Pericardium fibroblast (primary cell): ENCODE measurements around the gene MRGPRF. TPM values are rescaled to one million over a fixed set of nuclear protein-coding genes. Genes with fewer than 3 reads are reported as not detected.

Experiments used
- total RNA-seq: library from RNA; depleted of rRNA; stranded (reverse); fragments of >200 nt; gene quantifications from 2 replicates; pipeline ENCODE4 v1.2.3, GENCODE V29; 2015

Gene MRGPRF, protein sequence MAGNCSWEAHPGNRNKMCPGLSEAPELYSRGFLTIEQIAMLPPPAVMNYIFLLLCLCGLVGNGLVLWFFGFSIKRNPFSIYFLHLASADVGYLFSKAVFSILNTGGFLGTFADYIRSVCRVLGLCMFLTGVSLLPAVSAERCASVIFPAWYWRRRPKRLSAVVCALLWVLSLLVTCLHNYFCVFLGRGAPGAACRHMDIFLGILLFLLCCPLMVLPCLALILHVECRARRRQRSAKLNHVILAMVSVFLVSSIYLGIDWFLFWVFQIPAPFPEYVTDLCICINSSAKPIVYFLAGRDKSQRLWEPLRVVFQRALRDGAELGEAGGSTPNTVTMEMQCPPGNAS
- 24.3 and 39.7 TPM in 2 replicates for total RNA-seq

DNA sequence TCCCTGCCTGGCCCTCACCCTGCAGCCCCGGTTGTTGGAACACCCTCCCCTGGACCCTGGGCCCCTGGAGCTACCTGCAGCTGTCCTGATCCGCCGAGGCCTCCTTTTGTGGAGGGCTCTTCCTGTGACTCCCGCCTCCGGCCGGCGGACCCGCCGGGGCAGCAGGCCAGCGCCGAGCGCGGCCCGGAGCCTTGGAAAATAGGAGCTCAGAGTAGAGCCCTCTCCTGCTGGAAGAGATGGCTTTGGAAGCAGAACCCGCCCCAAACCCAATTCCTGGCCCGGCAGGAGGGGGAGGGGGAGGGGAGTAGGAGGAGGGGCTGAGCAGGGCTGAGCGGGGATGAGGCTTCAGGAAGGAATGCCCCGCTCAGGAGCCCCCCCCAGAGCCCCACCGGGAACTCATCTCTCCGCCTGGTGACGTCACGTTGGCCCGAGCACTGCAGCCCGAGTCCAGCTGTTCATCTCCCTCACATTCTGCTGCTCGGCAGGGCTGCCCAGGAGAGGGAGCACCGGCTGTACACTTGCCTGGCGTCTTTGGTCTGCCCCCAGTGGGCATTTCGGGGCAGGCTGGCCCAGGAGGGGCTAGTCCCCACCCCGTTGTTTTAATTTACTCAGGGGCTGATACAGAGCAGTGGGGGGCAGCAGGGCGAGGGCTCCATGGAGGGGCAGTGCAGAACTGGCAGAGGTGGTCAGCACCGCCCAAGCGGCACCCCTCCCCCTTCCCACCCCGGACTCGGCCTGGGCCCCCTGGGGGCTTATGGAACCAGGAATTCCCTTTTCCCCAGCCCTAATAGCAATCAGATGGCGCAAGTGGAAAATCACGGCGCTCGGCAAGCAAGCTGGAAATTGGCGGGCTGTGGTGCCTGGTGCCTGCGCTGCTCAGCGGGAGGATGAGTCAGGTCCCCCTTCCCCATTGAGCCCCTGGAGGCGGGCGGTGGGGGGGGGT, at the start of gene MRGPRF:
Gene MRGPRF, minus strand, starts transcription at position 238 of the 943 bp plus-strand sequence. CDS start 3,345 bp downstream, outside the sequence.

DNA sequence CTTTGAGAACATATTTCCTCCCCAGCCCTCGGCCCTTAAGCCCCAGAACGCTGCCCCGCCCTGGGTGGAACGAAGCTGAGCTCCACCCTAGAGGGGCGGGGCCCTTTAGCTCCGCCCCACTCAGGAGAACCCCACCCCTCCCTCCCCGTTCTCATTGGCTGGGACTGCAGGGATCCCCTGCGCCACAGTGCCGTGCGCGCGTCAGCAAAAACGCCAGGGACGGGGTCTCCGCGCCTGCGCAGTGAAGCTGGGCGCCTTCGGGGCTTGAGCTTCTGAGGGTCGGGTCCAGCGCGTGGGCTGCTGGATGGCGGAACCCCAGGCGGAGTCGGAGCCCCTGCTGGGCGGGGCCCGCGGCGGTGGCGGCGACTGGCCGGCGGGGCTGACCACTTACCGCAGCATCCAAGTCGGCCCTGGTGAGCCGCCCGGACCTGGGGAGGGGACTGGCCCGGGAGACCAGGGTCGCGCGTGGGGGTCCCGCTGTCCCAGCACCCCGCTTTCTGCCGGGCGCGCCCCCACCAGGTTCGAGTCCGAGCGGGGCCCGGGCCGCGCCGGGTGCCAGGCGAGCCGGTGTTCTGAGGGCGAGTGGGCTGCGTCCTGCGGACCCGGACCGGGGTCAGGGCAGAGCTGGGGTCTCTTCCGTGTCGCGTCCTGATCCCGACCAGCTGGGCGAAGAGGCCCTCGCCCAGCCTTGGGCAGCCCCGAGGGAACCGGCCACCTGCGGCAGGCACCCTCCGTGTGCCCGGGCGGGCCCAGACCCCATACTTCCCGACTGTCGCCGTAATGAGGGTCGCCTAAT, 35.8 kb upstream of the MRGPRF start, which contains the start of gene TPCN2:
Gene TPCN2, plus strand, starts transcription at position 239 of the 796 bp plus-strand sequence. Its CDS starts 66 bp downstream, at position 305.

DNA sequence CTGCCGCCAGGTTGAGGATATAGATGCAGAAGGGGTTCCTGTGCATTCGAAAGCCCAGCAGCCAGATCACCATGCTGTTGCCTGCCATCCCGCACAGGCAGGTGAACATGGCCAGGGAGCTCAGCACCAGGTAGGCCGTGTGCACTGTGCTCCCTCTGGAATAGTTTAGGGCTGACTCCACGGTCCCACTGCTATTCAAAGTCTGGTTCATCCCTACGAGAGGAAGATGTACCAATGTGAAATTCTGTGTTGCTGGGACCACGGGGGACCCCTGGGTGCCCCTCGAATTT, 32.3 kb downstream of the MRGPRF start, which contains the start of gene MRGPRD:
Gene MRGPRD, minus strand, starts transcription at position 211 of the 290 bp plus-strand sequence. Its CDS starts 0 bp downstream, at position 211.

Other genes with a start within 250 kb of the MRGPRF start
- 8.7 and 21.7 TPM in 2 replicates for gene CPT1A, start 171.3 kb downstream of the MRGPRF start, total RNA-seq
- 41.1 and 45.6 TPM in 2 replicates for gene MRPL21, start 109.4 kb downstream of the MRGPRF start, total RNA-seq
- gene IGHMBP2, start 109.4 kb downstream of the MRGPRF start, total RNA-seq: 5.9 and 8.6 TPM in 2 replicates
- not detected in 2 replicates for gene MRGPRD, start 32.3 kb downstream of the MRGPRF start, total RNA-seq
- 6.5 and 8.4 TPM in 2 replicates for gene TPCN2, start 35.7 kb upstream of the MRGPRF start, total RNA-seq
- gene SMIM38, start 142.7 kb upstream of the MRGPRF start, total RNA-seq: 0.09 TPM in 1 of 2 replicates, not detected in the other